Mesothelial cell of epicardium (in vitro differentiated cells): ENCODE data around the gene SPRED2. TPM values are rescaled to one million over a fixed set of nuclear protein-coding genes. Genes with fewer than 3 reads are reported as not detected.

ENCODE experiments used
- DNase-seq, 2 experiments: peaks; one replicate each; pipeline ENCODE4 v3.0.0; 2021; ENCODE audit warnings: low spot score in 2 of 2; ENCODE audit not compliant: unreplicated experiment in 2 of 2
- H3K27ac Mint-ChIP-seq: 2 replicates; pipeline ENCODE4 v1.8.0; 2021; ENCODE audit warnings: mixed read lengths
- H3K27me3 Mint-ChIP-seq: 2 replicates; pipeline ENCODE4 v1.8.0; 2021; ENCODE audit warnings: low read depth, mixed read lengths
- H3K36me3 Mint-ChIP-seq: 2 replicates; pipeline ENCODE4 v1.8.0; 2021; ENCODE audit warnings: mixed read lengths
- H3K4me1 Mint-ChIP-seq: 2 replicates; pipeline ENCODE4 v1.8.0; 2021; ENCODE audit warnings: mixed read lengths
- H3K4me3 Mint-ChIP-seq: 2 replicates; pipeline ENCODE4 v1.8.0; 2021; ENCODE audit warnings: mild to moderate bottlenecking, moderate library complexity, mixed read lengths
- H3K9me3 Mint-ChIP-seq: 2 replicates; pipeline ENCODE4 v1.8.0; 2021; ENCODE audit warnings: mixed read lengths
- CTCF ChIP-seq: fragments of 200-600 bp; sonication (generic); IDR thresholded peaks from one replicate; pipeline ENCODE4 v1.5.0; 2021; ENCODE audit warnings: antibody characterized with exemption; ENCODE audit not compliant: unreplicated experiment
- total RNA-seq: library from RNA; stranded (reverse); gene quantifications from 3 replicates; pipeline ENCODE4 v1.2.1, GENCODE V29; 2021

Gene SPRED2
- total RNA-seq, 1 donor from 2014 or later = 31.5 TPM

- Mint-ChIP-seq H3K4me1 (peaks cover 32% of the 10 kb centered on the region), H3K27ac (peak overlapping the region; percentile 45), H3K36me3 (peaks cover 2% of the 10 kb centered on the region), H3K9me3 (no peaks in the 10 kb centered on the region), H3K4me3 (no peak overlapping the region), H3K27me3 (no peaks in the 10 kb centered on the region)
- no peak for DNase-seq
- no peak for TF ChIP-seq CTCF
These were observed 155.3 kb downstream of the SPRED2 start for GRCh38 chr2:65277118-65277517.

GRCh38 chr2:65276609-65277008 is 155.8 kb downstream of the SPRED2 start:
- Mint-ChIP-seq H3K9me3 (no peaks in the 10 kb centered on the region), H3K4me1 (peaks cover 28% of the 10 kb centered on the region), H3K27ac (peak overlapping the region; percentile 45), H3K4me3 (no peak overlapping the region), H3K27me3 (no peaks in the 10 kb centered on the region), H3K36me3 (peaks cover 4% of the 10 kb centered on the region)
- TF ChIP-seq CTCF = no peak
- DNase-seq = no peak

- TF ChIP-seq CTCF = no peak
- H3K4me1 Mint-ChIP-seq = peaks cover 28% of the 10 kb centered on the region
- peak overlapping the region; percentile 47 for H3K27ac Mint-ChIP-seq
- H3K9me3 Mint-ChIP-seq = no peaks in the 10 kb centered on the region
- no peak for DNase-seq
- H3K36me3 Mint-ChIP-seq = peaks cover 6% of the 10 kb centered on the region
- no peaks in the 10 kb centered on the region for H3K27me3 Mint-ChIP-seq
- H3K4me3 Mint-ChIP-seq = no peak overlapping the region
These were observed 157.1 kb downstream of the SPRED2 start for GRCh38 chr2:65275141-65275915.

- H3K27me3 Mint-ChIP-seq = no peaks in the 10 kb centered on the region
- H3K9me3 Mint-ChIP-seq = no peaks in the 10 kb centered on the region
- TF ChIP-seq CTCF = no peak
- DNase-seq = no peak
- peaks cover 10% of the 10 kb centered on the region for H3K36me3 Mint-ChIP-seq
- H3K4me1 Mint-ChIP-seq = peaks cover 26% of the 10 kb centered on the region
- no peak overlapping the region for H3K4me3 Mint-ChIP-seq
- no peak overlapping the region for H3K27ac Mint-ChIP-seq
These were observed 159.1 kb downstream of the SPRED2 start for GRCh38 chr2:65273344-65273743.

- H3K9me3 Mint-ChIP-seq = no peaks in the 10 kb centered on the region
- H3K27ac Mint-ChIP-seq = no peak overlapping the region
- H3K4me1 Mint-ChIP-seq = peaks cover 19% of the 10 kb centered on the region
- H3K27me3 Mint-ChIP-seq = no peaks in the 10 kb centered on the region
- H3K36me3 Mint-ChIP-seq = peaks cover 15% of the 10 kb centered on the region
- TF ChIP-seq CTCF = no peak
- DNase-seq = no peak
- no peak overlapping the region for H3K4me3 Mint-ChIP-seq
These were observed 163.4 kb downstream of the SPRED2 start for GRCh38 chr2:65268957-65269356.
